Measurements from ENCODE around the gene METTL18.

METTL18 gene

DNA sequence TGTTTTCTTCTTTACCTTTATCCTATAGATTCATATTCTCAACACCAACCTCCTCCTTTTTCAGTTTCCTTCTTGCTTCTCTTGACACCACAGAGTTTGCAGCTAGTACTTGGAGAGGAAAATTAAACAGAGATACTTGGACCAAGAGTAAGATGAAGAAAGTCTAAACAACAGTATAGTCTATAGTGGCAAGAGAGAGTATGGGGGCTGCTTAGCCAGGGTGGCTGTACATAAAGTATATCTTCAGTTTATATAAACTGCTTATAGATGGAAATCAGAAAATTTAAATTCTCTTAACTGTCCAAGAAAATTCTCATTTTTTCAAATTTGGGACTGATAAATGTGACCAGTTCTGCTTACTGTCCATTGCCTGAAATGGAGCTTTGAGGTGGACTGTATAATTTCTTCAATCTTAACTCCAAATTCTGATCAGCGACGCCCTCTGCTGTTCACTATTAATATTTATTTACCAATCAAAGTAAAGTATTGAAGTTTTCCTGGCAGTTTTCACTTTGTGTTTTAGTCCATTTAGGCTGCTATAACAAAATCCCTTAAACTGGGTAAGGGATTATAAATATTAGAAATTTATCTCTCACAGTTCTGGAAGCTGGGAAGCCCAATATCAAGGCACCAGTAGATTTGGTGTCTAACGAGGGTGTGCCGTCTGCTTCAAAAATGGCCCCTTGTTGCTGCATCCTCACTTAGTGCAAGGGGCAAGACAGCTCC lies 14.8 kb upstream of the METTL18 start:
- TF ChIP-seq, protein P1, sequence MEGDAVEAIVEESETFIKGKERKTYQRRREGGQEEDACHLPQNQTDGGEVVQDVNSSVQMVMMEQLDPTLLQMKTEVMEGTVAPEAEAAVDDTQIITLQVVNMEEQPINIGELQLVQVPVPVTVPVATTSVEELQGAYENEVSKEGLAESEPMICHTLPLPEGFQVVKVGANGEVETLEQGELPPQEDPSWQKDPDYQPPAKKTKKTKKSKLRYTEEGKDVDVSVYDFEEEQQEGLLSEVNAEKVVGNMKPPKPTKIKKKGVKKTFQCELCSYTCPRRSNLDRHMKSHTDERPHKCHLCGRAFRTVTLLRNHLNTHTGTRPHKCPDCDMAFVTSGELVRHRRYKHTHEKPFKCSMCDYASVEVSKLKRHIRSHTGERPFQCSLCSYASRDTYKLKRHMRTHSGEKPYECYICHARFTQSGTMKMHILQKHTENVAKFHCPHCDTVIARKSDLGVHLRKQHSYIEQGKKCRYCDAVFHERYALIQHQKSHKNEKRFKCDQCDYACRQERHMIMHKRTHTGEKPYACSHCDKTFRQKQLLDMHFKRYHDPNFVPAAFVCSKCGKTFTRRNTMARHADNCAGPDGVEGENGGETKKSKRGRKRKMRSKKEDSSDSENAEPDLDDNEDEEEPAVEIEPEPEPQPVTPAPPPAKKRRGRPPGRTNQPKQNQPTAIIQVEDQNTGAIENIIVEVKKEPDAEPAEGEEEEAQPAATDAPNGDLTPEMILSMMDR (IDR thresholded peaks at IDR 0.05) = no peak
- Histone ChIP-seq H3K4me3 (no peak overlapping the region), H3K27ac (no peak overlapping the region)
- no peak for DNase-seq (ENCODE audit: low spot score)

DNA sequence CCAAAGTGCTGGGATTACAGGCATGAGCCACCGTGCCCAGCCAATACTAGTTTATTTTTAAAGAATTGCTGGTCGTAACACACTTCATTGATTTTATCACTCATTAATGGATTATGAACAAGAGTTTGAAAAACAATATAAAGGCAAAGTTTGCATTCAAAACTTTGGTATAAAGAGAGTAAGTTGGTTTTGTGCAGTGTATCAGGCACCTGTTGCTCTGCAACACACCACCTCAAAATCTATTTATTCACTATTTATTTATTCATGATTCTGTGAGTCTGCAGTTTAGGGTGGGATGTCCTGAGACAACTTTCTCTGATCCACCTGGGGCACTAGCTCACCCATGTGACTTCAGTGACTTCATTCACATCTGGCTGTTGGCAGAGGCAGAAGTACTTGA lies 10.2 kb upstream of the METTL18 start:
- H3K4me3 ChIP-seq = no peak overlapping the region
- TF ChIP-seq, protein P1 (IDR thresholded peaks at IDR 0.05) = no peak
- H3K27ac ChIP-seq = no peak overlapping the region
- DNase-seq (ENCODE audit: low spot score) = no peak

DNA sequence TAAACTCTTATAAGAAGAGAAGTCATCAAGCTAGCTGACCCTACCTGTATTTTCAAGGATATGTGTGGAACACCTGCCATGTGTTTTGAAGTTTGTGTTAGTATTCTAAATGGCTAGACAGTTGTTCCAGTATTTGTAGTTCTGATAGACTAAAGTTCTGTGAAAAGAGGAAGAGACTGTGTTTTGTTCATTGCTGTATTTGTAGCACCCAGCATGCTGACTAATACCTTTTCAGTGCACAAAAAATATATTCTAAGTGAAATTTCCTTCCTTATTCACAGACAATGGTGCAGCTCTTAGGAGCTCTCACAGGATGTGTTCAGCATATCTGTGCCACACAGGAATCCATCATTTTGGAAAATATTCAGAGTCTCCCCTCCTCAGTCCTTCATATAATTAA lies 8.2 kb upstream of the METTL18 start:
- TF ChIP-seq, protein P1 (IDR thresholded peaks at IDR 0.05) = no peak
- Histone ChIP-seq H3K4me3 (no peak overlapping the region), H3K27ac (no peak overlapping the region)
- no peak for DNase-seq (ENCODE audit: low spot score)

DNA sequence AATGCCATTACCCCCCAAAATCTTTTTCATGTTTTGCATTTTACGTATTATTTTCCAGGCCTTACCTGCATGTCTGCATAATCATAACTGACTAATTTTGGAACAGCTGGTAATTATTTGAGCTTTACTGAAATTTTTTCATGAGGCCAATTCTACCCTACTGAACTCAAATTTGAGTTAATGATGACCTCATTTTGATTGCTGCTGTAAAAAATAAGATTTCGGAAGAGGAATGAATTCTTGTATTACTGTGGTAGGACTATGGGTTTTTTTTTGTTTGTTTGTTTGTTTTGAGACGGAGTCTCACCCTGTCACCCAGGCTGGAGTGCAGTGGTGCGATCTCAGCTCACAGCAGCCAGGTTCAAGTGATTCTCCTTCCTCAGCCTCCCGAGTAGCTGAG lies 2.6 kb upstream of the METTL18 start:
- no peak for DNase-seq (ENCODE audit: low spot score)

DNA sequence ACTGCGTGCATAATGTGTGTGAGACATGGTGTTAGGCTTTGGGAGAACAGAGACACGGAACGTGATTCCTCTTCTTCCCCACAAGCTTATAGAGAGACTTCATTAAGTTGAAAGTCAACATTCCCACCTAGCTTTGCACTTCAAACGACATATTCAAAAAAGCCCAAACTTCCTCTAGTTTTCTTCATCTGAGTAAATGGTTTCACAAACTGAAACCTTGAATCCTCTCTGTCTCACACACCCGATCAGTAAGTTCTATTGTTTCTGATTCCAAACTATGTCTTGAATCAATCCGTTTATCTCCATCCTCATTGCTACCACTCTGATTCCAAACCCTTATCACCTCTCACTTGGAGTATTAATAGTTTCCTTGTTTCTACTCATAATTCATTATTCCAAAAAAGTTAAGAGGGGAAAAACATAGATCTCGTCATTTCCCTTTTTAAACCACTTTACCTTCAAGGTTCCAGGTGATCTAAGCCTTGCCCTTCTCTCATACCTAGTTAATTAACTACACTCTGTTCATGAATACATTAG lies 1.6 kb upstream of the METTL18 start:
- TF ChIP-seq, protein P1 (IDR thresholded peaks at IDR 0.05) = no peak
- DNase-seq (ENCODE audit: low spot score) = no peak
- H3K4me3 ChIP-seq = no peak overlapping the region
- no peak overlapping the region for H3K27ac ChIP-seq

More for the DNA sequence above, 2.6 kb upstream of the METTL18 start:
- no peak overlapping the region for H3K27ac ChIP-seq
- TF ChIP-seq, protein P1 (IDR thresholded peaks at IDR 0.05) = no peak
- H3K4me3 ChIP-seq = no peak overlapping the region

DNA sequence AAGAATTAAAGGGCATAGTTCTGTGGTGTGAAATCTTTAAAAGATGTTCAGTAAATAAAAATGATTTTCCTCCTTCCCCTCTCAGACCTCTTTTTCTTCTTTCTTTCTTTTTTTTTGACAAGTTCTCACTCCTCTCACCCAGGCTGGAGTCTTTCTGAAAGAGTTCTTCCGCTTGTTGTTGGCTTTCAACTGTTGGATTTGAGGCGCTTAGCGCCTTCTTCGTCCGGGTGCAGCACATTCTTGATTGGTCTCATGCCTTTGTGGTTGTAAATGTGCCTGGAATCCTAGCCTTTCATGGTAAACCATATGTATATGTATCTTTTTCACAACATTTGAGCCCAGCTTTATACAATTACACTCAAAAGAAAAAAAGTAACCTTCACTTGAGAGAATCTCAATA lies 980 bp upstream of the METTL18 start:
- H3K4me3 ChIP-seq = peak overlapping the region; percentile 79
- H3K27ac ChIP-seq = no peak overlapping the region
- DNase-seq (ENCODE audit: low spot score) = no peak
- TF ChIP-seq, protein P1 (IDR thresholded peaks at IDR 0.05) = no peak

DNA sequence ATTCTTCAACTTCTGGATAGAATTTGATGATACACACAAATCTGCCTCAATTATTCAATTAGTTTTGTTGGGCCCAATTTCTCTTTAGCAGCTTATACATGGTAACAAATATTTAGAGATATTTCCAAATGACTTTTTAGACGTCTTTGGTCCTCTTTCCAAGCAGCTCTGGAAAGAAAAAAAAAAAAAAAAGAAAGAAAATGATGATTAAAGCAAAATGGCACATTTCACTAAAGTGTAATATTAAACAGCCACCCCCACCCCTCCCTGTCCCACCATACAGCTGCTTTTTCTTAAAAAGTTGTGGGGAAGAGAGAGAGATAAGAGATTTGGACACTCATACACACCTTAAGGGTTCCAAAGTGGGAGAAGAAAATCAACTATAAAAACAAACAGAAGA lies 977 bp downstream of the METTL18 start:
- Histone ChIP-seq H3K27ac (no peak overlapping the region), H3K4me3 (peak overlapping the region; percentile 79)
- no peak for DNase-seq (ENCODE audit: low spot score)
- TF ChIP-seq, protein P1 (IDR thresholded peaks at IDR 0.05) = no peak
